ENCODE measurements around the gene SMCO2.

SMCO2 gene

DNA sequence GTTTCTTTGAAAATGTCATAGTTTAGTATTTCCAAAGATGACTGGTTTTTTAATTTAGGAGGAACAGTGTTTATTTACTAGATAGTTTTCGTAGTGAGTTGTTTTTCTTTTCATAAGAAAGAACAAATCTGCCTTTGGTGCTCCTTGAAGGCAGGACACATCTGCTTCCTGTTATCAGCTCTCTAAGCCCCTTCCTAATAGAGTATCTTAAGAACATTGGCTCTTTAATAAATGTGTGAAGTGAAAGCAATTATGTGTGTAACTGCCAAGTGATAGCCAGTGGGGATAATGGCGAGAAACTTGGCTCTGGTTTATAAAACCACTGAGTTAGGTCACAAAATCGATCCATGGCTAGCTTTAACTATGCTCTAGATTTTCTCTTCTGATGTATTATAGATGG is 54.0 kb downstream of the SMCO2 start:
- H3K36me3 ChIP-seq (ENCODE audit: control insufficient read depth in 1 of 2, insufficient read depth in 2 of 2, low read length in 2 of 2): no peaks in the 10 kb centered on the region
- no peaks in the 10 kb centered on the region for H3K27me3 ChIP-seq (ENCODE audit: low read depth, low read length)
- H3K27ac ChIP-seq (ENCODE audit: low read length): no peak overlapping the region
- no peak overlapping the region for H3K4me3 ChIP-seq (ENCODE audit: low read depth in 1 of 2, low read length in 2 of 2)
- H3K9me3 ChIP-seq (ENCODE audit: control insufficient read depth in 1 of 2, low read length in 2 of 2): no peaks in the 10 kb centered on the region
- H3K4me1 ChIP-seq (ENCODE audit: control insufficient read depth in 1 of 2, insufficient read depth in 2 of 2, low read length in 2 of 2): peaks cover 0 to 3% of the 10 kb centered on the region in 2 donors

DNA sequence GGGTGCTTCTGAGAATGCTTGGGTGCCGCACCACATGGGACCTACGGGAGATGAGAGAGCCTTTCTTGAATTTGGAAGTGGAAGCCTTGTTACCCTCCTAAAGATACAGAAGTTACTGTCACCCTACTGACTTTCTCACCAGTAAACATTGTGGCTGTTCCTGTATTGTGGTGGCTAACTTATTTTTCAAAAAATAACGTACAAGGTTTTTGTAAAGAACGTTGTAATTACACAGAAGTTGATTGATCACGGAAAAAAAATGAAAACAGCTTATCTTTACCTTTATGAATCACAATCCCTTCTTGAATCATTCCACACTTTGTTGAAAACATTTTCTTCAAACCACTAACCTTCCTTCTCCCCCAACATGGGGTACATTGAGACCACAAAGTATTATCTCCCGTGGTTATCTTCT is 55.5 kb downstream of the SMCO2 start:
- H3K4me1 ChIP-seq (ENCODE audit: control insufficient read depth in 1 of 2, insufficient read depth in 2 of 2, low read length in 2 of 2): peaks cover 0 to 8% of the 10 kb centered on the region in 2 donors
- H3K4me3 ChIP-seq (ENCODE audit: low read depth in 1 of 2, low read length in 2 of 2): no peak overlapping the region
- H3K27ac ChIP-seq (ENCODE audit: low read length): no peak overlapping the region
- no peaks in the 10 kb centered on the region for H3K36me3 ChIP-seq (ENCODE audit: control insufficient read depth in 1 of 2, insufficient read depth in 2 of 2, low read length in 2 of 2)
- no peaks in the 10 kb centered on the region for H3K27me3 ChIP-seq (ENCODE audit: low read depth, low read length)
- H3K9me3 ChIP-seq (ENCODE audit: control insufficient read depth in 1 of 2, low read length in 2 of 2): peaks cover 0 to 2% of the 10 kb centered on the region in 2 donors

GRCh38 chr12:27504507-27504906 is 58.0 kb downstream of the SMCO2 start:
- Histone ChIP-seq H3K36me3 (ENCODE audit: control insufficient read depth in 1 of 2, insufficient read depth in 2 of 2, low read length in 2 of 2) (no peaks in the 10 kb centered on the region), H3K4me3 (ENCODE audit: low read depth in 1 of 2, low read length in 2 of 2) (no peak overlapping the region), H3K27ac (ENCODE audit: low read length) (no peak overlapping the region)

GRCh38 chr12:27505109-27505508 is 58.6 kb downstream of the SMCO2 start:
- H3K4me3 ChIP-seq (ENCODE audit: low read depth in 1 of 2, low read length in 2 of 2): no peak overlapping the region
- H3K27me3 ChIP-seq (ENCODE audit: low read depth, low read length): no peaks in the 10 kb centered on the region
- peaks cover 0 to 2% of the 10 kb centered on the region in 2 donors for H3K9me3 ChIP-seq (ENCODE audit: control insufficient read depth in 1 of 2, low read length in 2 of 2)
- H3K4me1 ChIP-seq (ENCODE audit: control insufficient read depth in 1 of 2, insufficient read depth in 2 of 2, low read length in 2 of 2): peaks cover 0 to 8% of the 10 kb centered on the region in 2 donors
- no peaks in the 10 kb centered on the region for H3K36me3 ChIP-seq (ENCODE audit: control insufficient read depth in 1 of 2, insufficient read depth in 2 of 2, low read length in 2 of 2)
- no peak overlapping the region for H3K27ac ChIP-seq (ENCODE audit: low read length)

More at GRCh38 chr12:27504507-27504906, 58.0 kb downstream of the SMCO2 start:
- H3K9me3 ChIP-seq (ENCODE audit: control insufficient read depth in 1 of 2, low read length in 2 of 2): peaks cover 0 to 2% of the 10 kb centered on the region in 2 donors
- peaks cover 0 to 8% of the 10 kb centered on the region in 2 donors for H3K4me1 ChIP-seq (ENCODE audit: control insufficient read depth in 1 of 2, insufficient read depth in 2 of 2, low read length in 2 of 2)
- H3K27me3 ChIP-seq (ENCODE audit: low read depth, low read length): no peaks in the 10 kb centered on the region

GRCh38 chr12:27505761-27506160 is 59.2 kb downstream of the SMCO2 start:
- H3K4me1 ChIP-seq (ENCODE audit: control insufficient read depth in 1 of 2, insufficient read depth in 2 of 2, low read length in 2 of 2): peaks cover 0 to 9% of the 10 kb centered on the region in 2 donors
- H3K27ac ChIP-seq (ENCODE audit: low read length): no peak overlapping the region
- H3K9me3 ChIP-seq (ENCODE audit: control insufficient read depth in 1 of 2, low read length in 2 of 2): peaks cover 0 to 2% of the 10 kb centered on the region in 2 donors
- H3K4me3 ChIP-seq (ENCODE audit: low read depth in 1 of 2, low read length in 2 of 2): no peak overlapping the region
- H3K27me3 ChIP-seq (ENCODE audit: low read depth, low read length): no peaks in the 10 kb centered on the region
- H3K36me3 ChIP-seq (ENCODE audit: control insufficient read depth in 1 of 2, insufficient read depth in 2 of 2, low read length in 2 of 2): no peaks in the 10 kb centered on the region

- Histone ChIP-seq H3K27ac (ENCODE audit: low read length) (no peak overlapping the region), H3K9me3 (ENCODE audit: control insufficient read depth in 1 of 2, low read length in 2 of 2) (peaks cover 0 to 2% of the 10 kb centered on the region in 2 donors), H3K27me3 (ENCODE audit: low read depth, low read length) (no peaks in the 10 kb centered on the region), H3K36me3 (ENCODE audit: control insufficient read depth in 1 of 2, insufficient read depth in 2 of 2, low read length in 2 of 2) (no peaks in the 10 kb centered on the region), H3K4me1 (ENCODE audit: control insufficient read depth in 1 of 2, insufficient read depth in 2 of 2, low read length in 2 of 2) (peaks cover 0 to 14% of the 10 kb centered on the region in 2 donors), H3K4me3 (ENCODE audit: low read depth in 1 of 2, low read length in 2 of 2) (no peak overlapping the region)
These were observed 60.2 kb downstream of the SMCO2 start for GRCh38 chr12:27506645-27507189.

GRCh38 chr12:27508736-27509431 is 62.3 kb downstream of the SMCO2 start:
- Histone ChIP-seq H3K4me3 (ENCODE audit: low read depth in 1 of 2, low read length in 2 of 2) (no peak overlapping the region), H3K27ac (ENCODE audit: low read length) (no peak overlapping the region), H3K36me3 (ENCODE audit: control insufficient read depth in 1 of 2, insufficient read depth in 2 of 2, low read length in 2 of 2) (no peaks in the 10 kb centered on the region), H3K27me3 (ENCODE audit: low read depth, low read length) (no peaks in the 10 kb centered on the region), H3K9me3 (ENCODE audit: control insufficient read depth in 1 of 2, low read length in 2 of 2) (peaks cover 0 to 2% of the 10 kb centered on the region in 2 donors), H3K4me1 (ENCODE audit: control insufficient read depth in 1 of 2, insufficient read depth in 2 of 2, low read length in 2 of 2) (peaks cover 0 to 14% of the 10 kb centered on the region in 2 donors)

DNA sequence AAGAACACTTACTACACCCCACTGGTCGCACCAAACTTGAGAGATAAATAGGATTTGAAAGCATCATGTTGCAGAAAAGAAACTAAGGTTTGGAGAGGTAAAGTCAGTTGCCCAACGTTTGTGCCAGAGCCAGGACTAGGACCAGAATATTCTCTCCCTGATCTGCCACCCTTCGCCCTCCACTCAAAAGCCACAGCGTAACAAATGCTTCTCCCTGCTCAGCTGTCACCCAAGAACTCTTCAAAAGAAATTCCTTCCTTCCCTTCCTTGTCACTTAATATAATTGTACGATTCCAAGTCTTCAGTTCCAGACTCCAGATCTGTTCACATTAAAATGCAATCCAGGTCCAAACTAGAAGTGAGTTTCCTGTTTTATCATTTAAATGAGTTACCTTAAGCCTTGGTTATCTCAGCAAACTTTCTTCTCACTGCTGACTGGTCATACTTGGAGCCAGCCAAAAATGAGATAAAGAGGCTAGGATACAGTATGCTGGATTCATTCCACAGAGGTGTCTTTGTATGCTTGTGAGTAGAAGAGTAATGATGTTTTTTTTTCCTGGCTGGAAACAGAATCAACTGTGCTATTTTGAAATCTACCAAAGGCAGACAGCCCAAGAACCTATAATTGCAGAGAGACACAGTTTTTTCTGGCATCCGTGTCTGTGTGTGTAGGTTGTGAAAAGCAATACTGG is 64.6 kb downstream of the SMCO2 start:
- H3K4me3 ChIP-seq (ENCODE audit: low read depth in 1 of 2, low read length in 2 of 2): no peak overlapping the region
- peaks cover 0 to 6% of the 10 kb centered on the region in 2 donors for H3K4me1 ChIP-seq (ENCODE audit: control insufficient read depth in 1 of 2, insufficient read depth in 2 of 2, low read length in 2 of 2)
- H3K27ac ChIP-seq (ENCODE audit: low read length): peak overlapping the region; percentile 53
- H3K9me3 ChIP-seq (ENCODE audit: control insufficient read depth in 1 of 2, low read length in 2 of 2): peaks cover 0 to 2% of the 10 kb centered on the region in 2 donors
- H3K36me3 ChIP-seq (ENCODE audit: control insufficient read depth in 1 of 2, insufficient read depth in 2 of 2, low read length in 2 of 2): no peaks in the 10 kb centered on the region
- H3K27me3 ChIP-seq (ENCODE audit: low read depth, low read length): no peaks in the 10 kb centered on the region

DNA sequence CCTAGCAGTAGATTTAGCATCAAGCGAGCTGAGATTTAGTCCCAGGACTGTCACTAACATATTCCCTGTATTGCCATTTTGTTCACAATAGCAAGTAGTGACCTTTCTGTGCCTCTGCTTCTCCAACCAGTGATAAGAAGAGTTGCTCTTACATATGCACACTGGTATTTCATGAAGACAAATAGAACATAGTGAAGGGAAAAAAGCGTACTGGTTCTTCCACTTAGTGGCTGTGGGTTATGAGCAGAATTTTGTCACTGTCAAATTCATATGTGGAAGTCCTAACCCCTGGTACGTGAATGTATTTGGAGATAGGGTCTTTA is 65.1 kb downstream of the SMCO2 start:
- no peak overlapping the region for H3K4me3 ChIP-seq (ENCODE audit: low read depth in 1 of 2, low read length in 2 of 2)
- no peaks in the 10 kb centered on the region for H3K36me3 ChIP-seq (ENCODE audit: control insufficient read depth in 1 of 2, insufficient read depth in 2 of 2, low read length in 2 of 2)
- no peaks in the 10 kb centered on the region for H3K27me3 ChIP-seq (ENCODE audit: low read depth, low read length)
- H3K9me3 ChIP-seq (ENCODE audit: control insufficient read depth in 1 of 2, low read length in 2 of 2): peaks cover 0 to under 1% of the 10 kb centered on the region in 2 donors
- peaks cover 0 to 6% of the 10 kb centered on the region in 2 donors for H3K4me1 ChIP-seq (ENCODE audit: control insufficient read depth in 1 of 2, insufficient read depth in 2 of 2, low read length in 2 of 2)
- H3K27ac ChIP-seq (ENCODE audit: low read length): peak overlapping the region; percentile 53

DNA sequence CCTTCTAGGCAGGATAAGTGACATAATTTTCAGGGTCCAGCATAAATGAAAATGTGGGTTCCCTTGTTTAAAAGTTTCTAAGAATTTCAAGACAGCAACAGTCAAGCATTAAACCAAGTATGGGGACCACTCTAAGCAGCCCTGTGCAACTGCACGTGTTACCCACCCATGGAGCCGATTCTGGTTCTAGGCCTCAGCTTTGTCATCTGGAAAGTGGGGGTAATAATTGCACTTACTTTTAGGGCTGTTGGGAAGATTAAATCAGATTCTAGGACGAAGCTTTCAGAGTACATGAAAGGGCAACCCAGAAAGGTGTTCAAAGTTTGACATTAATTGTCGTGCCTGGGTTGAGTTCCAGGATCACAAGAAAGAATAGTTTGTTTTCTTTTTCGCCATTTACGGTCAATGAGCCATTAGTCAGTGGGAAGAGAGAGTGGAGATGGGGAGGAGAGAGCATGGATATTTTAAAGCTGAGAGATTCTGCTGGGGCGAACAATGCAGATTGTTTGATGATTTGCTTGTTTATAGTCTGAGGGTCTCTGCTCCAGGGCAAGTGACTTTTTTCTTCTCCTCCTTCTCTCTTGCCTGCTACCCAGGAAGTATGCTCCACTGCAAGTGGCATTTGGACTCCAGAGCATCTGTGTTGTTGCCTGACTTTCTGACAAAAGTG is 66.8 kb downstream of the SMCO2 start:
- Histone ChIP-seq H3K27me3 (ENCODE audit: low read depth, low read length) (no peaks in the 10 kb centered on the region), H3K4me3 (ENCODE audit: low read depth in 1 of 2, low read length in 2 of 2) (no peak overlapping the region), H3K36me3 (ENCODE audit: control insufficient read depth in 1 of 2, insufficient read depth in 2 of 2, low read length in 2 of 2) (no peaks in the 10 kb centered on the region), H3K27ac (ENCODE audit: low read length) (no peak overlapping the region), H3K4me1 (ENCODE audit: control insufficient read depth in 1 of 2, insufficient read depth in 2 of 2, low read length in 2 of 2) (peaks cover 0 to 11% of the 10 kb centered on the region in 2 donors), H3K9me3 (ENCODE audit: control insufficient read depth in 1 of 2, low read length in 2 of 2) (no peaks in the 10 kb centered on the region)

DNA sequence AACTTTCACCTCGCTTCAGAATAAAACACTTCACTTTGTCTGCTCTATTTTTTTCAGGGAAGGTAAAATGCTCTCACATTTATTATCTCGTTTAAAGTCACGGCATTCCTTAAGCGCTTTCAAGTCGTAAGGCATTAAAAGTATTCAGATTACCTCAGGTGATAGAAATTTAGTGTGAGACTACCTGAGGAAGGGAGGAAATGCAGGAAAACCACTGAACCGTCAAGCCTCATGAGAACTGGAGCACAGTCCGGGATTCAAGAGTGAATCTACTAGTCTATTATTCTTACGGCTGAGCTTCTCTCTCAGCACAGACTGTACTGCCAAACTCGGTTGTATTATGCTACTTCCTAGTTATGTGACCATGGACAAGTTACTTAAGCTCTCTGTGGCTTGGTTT is 69.1 kb downstream of the SMCO2 start:
- Histone ChIP-seq H3K27ac (ENCODE audit: low read length) (no peak overlapping the region), H3K4me1 (ENCODE audit: control insufficient read depth in 1 of 2, insufficient read depth in 2 of 2, low read length in 2 of 2) (peaks cover 0 to 12% of the 10 kb centered on the region in 2 donors), H3K4me3 (ENCODE audit: low read depth in 1 of 2, low read length in 2 of 2) (no peak overlapping the region), H3K36me3 (ENCODE audit: control insufficient read depth in 1 of 2, insufficient read depth in 2 of 2, low read length in 2 of 2) (no peaks in the 10 kb centered on the region), H3K9me3 (ENCODE audit: control insufficient read depth in 1 of 2, low read length in 2 of 2) (no peaks in the 10 kb centered on the region), H3K27me3 (ENCODE audit: low read depth, low read length) (no peaks in the 10 kb centered on the region)
